BE2C (cell line): ENCODE measurements around the gene KLHL14.

Experiments used
- DNase-seq: peaks from one replicate; pipeline ENCODE4 v3.0.0-alpha.2; 2020
- H3K27me3 ChIP-seq: fragments of 250-450 bp; sonication (Bioruptor Pico); 2 replicates; pipeline ENCODE4 v1.5.1; 2020; ENCODE audit warnings: mild to moderate bottlenecking
- H3K36me3 ChIP-seq: fragments of 250-450 bp; sonication (Bioruptor Pico); 2 replicates; pipeline ENCODE4 v1.5.1; 2020; ENCODE audit warnings: mild to moderate bottlenecking
- H3K4me1 ChIP-seq: fragments of 250-450 bp; sonication (Bioruptor Pico); 2 replicates; pipeline ENCODE4 v1.5.1; 2020
- H3K4me3 ChIP-seq: 2 replicates; pipeline ENCODE4 v1.5.1; 2011; ENCODE audit warnings: low read depth, low read length
- H3K9me3 ChIP-seq: fragments of 250-450 bp; sonication (Bioruptor Pico); 2 replicates; pipeline ENCODE4 v1.5.1; 2020
- CTCF ChIP-seq: IDR thresholded peaks from 2 replicates; pipeline ENCODE4 v1.5.1; 2012; ENCODE audit warnings: mild to moderate bottlenecking, low read depth, low read length

KLHL14 gene

GRCh38 chr18:32634876-32635431 lies 137.9 kb downstream of the KLHL14 start:
- no peak for TF ChIP-seq CTCF

GRCh38 chr18:32629981-32630700 lies 142.7 kb downstream of the KLHL14 start:
- no peak overlapping the region for H3K4me3 ChIP-seq
- no peak for DNase-seq
- H3K36me3 ChIP-seq, result no peaks in the 10 kb centered on the region
- no peak for TF ChIP-seq CTCF
- H3K27me3 ChIP-seq, result no peaks in the 10 kb centered on the region
- H3K9me3 ChIP-seq, result no peaks in the 10 kb centered on the region
- H3K4me1 ChIP-seq, result no peaks in the 10 kb centered on the region

More at GRCh38 chr18:32634876-32635431, 137.9 kb downstream of the KLHL14 start:
- no peaks in the 10 kb centered on the region for H3K36me3 ChIP-seq
- H3K9me3 ChIP-seq, result no peaks in the 10 kb centered on the region
- H3K27me3 ChIP-seq, result no peaks in the 10 kb centered on the region
- H3K4me1 ChIP-seq, result no peaks in the 10 kb centered on the region
- H3K4me3 ChIP-seq, result no peak overlapping the region
- DNase-seq, result no peak

- no peak for DNase-seq
Measured at GRCh38 chr18:32629292-32629691, 143.5 kb downstream of the KLHL14 start.

GRCh38 chr18:32624182-32624723 lies 148.6 kb downstream of the KLHL14 start:
- H3K9me3 ChIP-seq, result no peaks in the 10 kb centered on the region

More at GRCh38 chr18:32629292-32629691, 143.5 kb downstream of the KLHL14 start:
- no peak for TF ChIP-seq CTCF
- Histone ChIP-seq H3K27me3 (no peaks in the 10 kb centered on the region), H3K4me3 (no peak overlapping the region), H3K36me3 (no peaks in the 10 kb centered on the region), H3K9me3 (no peaks in the 10 kb centered on the region), H3K4me1 (no peaks in the 10 kb centered on the region)

GRCh38 chr18:32623563-32623962 lies 149.3 kb downstream of the KLHL14 start:
- Histone ChIP-seq H3K9me3 (no peaks in the 10 kb centered on the region), H3K4me1 (no peaks in the 10 kb centered on the region), H3K36me3 (no peaks in the 10 kb centered on the region), H3K4me3 (no peak overlapping the region), H3K27me3 (no peaks in the 10 kb centered on the region)
- DNase-seq, result no peak
- no peak for TF ChIP-seq CTCF

More at GRCh38 chr18:32624182-32624723, 148.6 kb downstream of the KLHL14 start:
- Histone ChIP-seq H3K36me3 (no peaks in the 10 kb centered on the region), H3K4me3 (no peak overlapping the region), H3K27me3 (no peaks in the 10 kb centered on the region), H3K4me1 (no peaks in the 10 kb centered on the region)
- TF ChIP-seq CTCF, result no peak
- DNase-seq, result no peak
